Measurements from ENCODE around the gene GUCA2B. TPM values are rescaled to one million over a fixed set of nuclear protein-coding genes. Genes with fewer than 3 reads are reported as not detected.
A peak's percentile ranks its signal among the peaks of the same experiment; 100 is the strongest.

The GUCA2B gene
- total RNA-seq, 1 donor from 2014 or later = not detected

- DNase-seq (ENCODE audit: low spot score) = no peak
These were observed 10.1 kb upstream of the GUCA2B start for GRCh38 chr1:42142894-42143675.

- DNase-seq (ENCODE audit: low spot score) = no peak
These were observed 9.1 kb upstream of the GUCA2B start for GRCh38 chr1:42143896-42144710.

- DNase-seq (ENCODE audit: low spot score) = peak; percentile 36
These were observed 8.4 kb upstream of the GUCA2B start for GRCh38 chr1:42144711-42145388.

- peak; percentile 29 for DNase-seq (ENCODE audit: low spot score)
These were observed 7.9 kb upstream of the GUCA2B start for GRCh38 chr1:42145389-42145716.

GRCh38 chr1:42145764-42146625, 7.2 kb upstream of the GUCA2B start:
- DNase-seq (ENCODE audit: low spot score) = no peak

- peak; percentile 85 for DNase-seq (ENCODE audit: low spot score)
These were observed 6.4 kb upstream of the GUCA2B start for GRCh38 chr1:42146626-42147320.

- no peak for DNase-seq (ENCODE audit: low spot score)
These were observed 5.0 kb upstream of the GUCA2B start for GRCh38 chr1:42148166-42148565.

- no peak for DNase-seq (ENCODE audit: low spot score)
These were observed 2.6 kb upstream of the GUCA2B start for GRCh38 chr1:42150651-42151050.

GRCh38 chr1:42152119-42152518, 1.1 kb upstream of the GUCA2B start:
- no peak for DNase-seq (ENCODE audit: low spot score)

GRCh38 chr1:42153624-42154023, 414 bp downstream of the GUCA2B start:
- no peak for DNase-seq (ENCODE audit: low spot score)

- DNase-seq (ENCODE audit: low spot score) = no peak
These were observed 1.5 kb downstream of the GUCA2B start for GRCh38 chr1:42154685-42155084.

- DNase-seq (ENCODE audit: low spot score) = no peak
These were observed 2.2 kb downstream of the GUCA2B start for GRCh38 chr1:42155362-42155761.

- no peak for DNase-seq (ENCODE audit: low spot score)
These were observed 4.5 kb downstream of the GUCA2B start for GRCh38 chr1:42157667-42158066.

- DNase-seq (ENCODE audit: low spot score) = no peak
These were observed 5.0 kb downstream of the GUCA2B start for GRCh38 chr1:42158189-42158588.

- no peak for DNase-seq (ENCODE audit: low spot score)
These were observed 9.0 kb downstream of the GUCA2B start for GRCh38 chr1:42162181-42162580.

- no peak for DNase-seq (ENCODE audit: low spot score)
These were observed 9.9 kb downstream of the GUCA2B start for GRCh38 chr1:42163114-42163513.

- no peak for DNase-seq (ENCODE audit: low spot score)
These were observed 10.6 kb downstream of the GUCA2B start for GRCh38 chr1:42163536-42164503.

GRCh38 chr1:42164551-42165420, 11.6 kb downstream of the GUCA2B start, which contains the start of gene GUCA2A:
GUCA2A (minus strand) TSS chr1:42164745; CDS start chr1:42164712, 33 bp downstream.
- no peak for DNase-seq (ENCODE audit: low spot score)

Measured in ureter (tissue), 1 donor.